ENCODE results near the gene RILPL2.
"Not testable (repeated sequence)": the region's sequence is repeated elsewhere in the genome, so short reads cannot be mapped to it uniquely, and the experiment has no call there.

The RILPL2 gene

GRCh38 chr12:123388951-123389559 lies 47.4 kb downstream of the RILPL2 start:
- CTCF ChIA-PET: interaction anchor here (0.5 kb wide), 1 partner anchor 49 kb away, joined by 3 read pairs; no protein-coding TSS in a partner anchor
- DNase-seq (ENCODE audit: extremely low spot score): peak; percentile 30
- TF ChIP-seq NFRKB (IDR thresholded peaks at IDR 0.05) (no peak), FOXA1 (IDR thresholded peaks at IDR 0.05) (no peak), L3MBTL2 (conservative IDR thresholded peaks at IDR 0.05) (no peak), SUZ12 (IDR thresholded peaks at IDR 0.05) (no peak), FOXM1 (IDR thresholded peaks at IDR 0.05; ENCODE audit: borderline replicate concordance) (no peak)
- POLR2A ChIA-PET: interaction anchor here (1.5 to 1.8 kb wide), 3 partner anchors 13 to 156 kb away, joined by 3 to 6 read pairs (median 6); partner anchors contain the start of genes MPHOSPH9, MTRFR and SNRNP35

DNA sequence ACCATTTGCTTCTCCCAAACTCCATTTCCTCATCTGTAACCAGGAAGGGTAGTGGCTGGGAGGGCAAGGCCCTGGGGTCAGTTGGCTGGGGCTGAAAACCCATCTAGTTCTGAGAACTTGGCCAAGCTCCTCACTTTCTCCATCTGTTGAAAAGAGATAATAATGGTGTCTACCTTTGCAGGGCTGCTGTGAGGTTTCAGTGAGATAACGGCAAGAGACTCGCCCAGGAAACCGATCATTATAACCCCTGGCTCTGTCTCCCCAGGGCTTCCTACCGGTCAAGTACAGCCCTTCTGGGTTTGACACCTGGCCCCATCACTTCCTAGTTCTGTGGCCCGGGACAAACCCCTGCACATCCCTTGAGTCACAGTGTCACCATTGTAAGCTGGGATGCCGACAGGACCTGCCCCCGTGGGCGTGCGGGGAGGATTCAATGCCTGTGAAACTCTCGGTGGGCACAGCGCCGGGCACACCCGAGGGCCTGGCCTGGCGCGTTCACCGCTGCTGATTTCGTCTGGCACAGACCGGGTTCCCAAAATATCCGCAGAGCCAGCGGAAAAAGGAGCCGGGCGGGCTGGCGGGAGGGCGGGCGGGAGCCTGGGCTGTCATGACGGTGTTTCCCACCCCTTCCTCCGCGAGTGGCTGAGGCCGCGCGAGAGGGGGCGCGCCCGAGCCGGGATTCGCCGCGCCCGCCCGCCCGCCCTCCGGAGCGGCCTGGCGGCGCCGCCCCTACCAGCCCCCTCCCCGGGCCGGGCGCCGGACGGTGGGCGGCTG lies 48.1 kb downstream of the RILPL2 start:
- CTCF ChIA-PET: interaction anchor here (0.5 kb wide), 1 partner anchor 50 kb away, joined by 3 read pairs; no protein-coding TSS in a partner anchor
- TF ChIP-seq SP1 (IDR thresholded peaks at IDR 0.05) (no peak), TARDBP (IDR thresholded peaks at IDR 0.05) (no peak), ELF4 (IDR thresholded peaks at IDR 0.05) (no peak), NFRKB (IDR thresholded peaks at IDR 0.05) (no peak), FOXA1 (IDR thresholded peaks at IDR 0.05) (no peak), SUZ12 (IDR thresholded peaks at IDR 0.05) (no peak), L3MBTL2 (conservative IDR thresholded peaks at IDR 0.05) (no peak), ARNT (IDR thresholded peaks at IDR 0.05) (no peak), LEF1 (IDR thresholded peaks at IDR 0.05; ENCODE audit: borderline replicate concordance) (no peak), BHLHE40 (IDR thresholded peaks at IDR 0.05; ENCODE audit: borderline replicate concordance) (no peak), CTBP1 (IDR thresholded peaks at IDR 0.05; ENCODE audit: borderline replicate concordance) (no peak)
- TF ChIP-seq, protein P1, sequence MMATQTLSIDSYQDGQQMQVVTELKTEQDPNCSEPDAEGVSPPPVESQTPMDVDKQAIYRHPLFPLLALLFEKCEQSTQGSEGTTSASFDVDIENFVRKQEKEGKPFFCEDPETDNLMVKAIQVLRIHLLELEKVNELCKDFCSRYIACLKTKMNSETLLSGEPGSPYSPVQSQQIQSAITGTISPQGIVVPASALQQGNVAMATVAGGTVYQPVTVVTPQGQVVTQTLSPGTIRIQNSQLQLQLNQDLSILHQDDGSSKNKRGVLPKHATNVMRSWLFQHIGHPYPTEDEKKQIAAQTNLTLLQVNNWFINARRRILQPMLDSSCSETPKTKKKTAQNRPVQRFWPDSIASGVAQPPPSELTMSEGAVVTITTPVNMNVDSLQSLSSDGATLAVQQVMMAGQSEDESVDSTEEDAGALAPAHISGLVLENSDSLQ (IDR thresholded peaks at IDR 0.05): no peak
- POLR2A ChIA-PET: interaction anchor here (0.8 to 1.8 kb wide), 4 partner anchors 12 to 155 kb away, joined by 3 to 6 read pairs (median 4); partner anchors contain the start of genes MPHOSPH9, MTRFR, SBNO1 and SNRNP35
- peak; percentile 82 for DNase-seq (ENCODE audit: extremely low spot score)

GRCh38 chr12:123387508-123388176 lies 48.8 kb downstream of the RILPL2 start:
- ChIA-PET CTCF (interaction anchor here (0.9 kb wide), 1 partner anchor 34 kb away, joined by 3 read pairs; no protein-coding TSS in a partner anchor), POLR2A (interaction anchor here (0.8 to 1.8 kb wide), 4 partner anchors 11 to 155 kb away, joined by 3 to 6 read pairs (median 4); partner anchors contain the start of genes MPHOSPH9, MTRFR, SBNO1 and SNRNP35)
- DNase-seq (ENCODE audit: extremely low spot score): no peak
- TF ChIP-seq L3MBTL2 (conservative IDR thresholded peaks at IDR 0.05) (no peak), ZNF384 (IDR thresholded peaks at IDR 0.05) (no peak), FOXK2 (IDR thresholded peaks at IDR 0.05) (no peak), CTBP1 (IDR thresholded peaks at IDR 0.05; ENCODE audit: borderline replicate concordance) (no peak), FOXM1 (IDR thresholded peaks at IDR 0.05; ENCODE audit: borderline replicate concordance) (no peak), TARDBP (IDR thresholded peaks at IDR 0.05) (no peak)

- ChIA-PET CTCF (interaction anchor here (0.7 kb wide), 1 partner anchor 148 kb away, joined by 3 read pairs; no protein-coding TSS in a partner anchor), POLR2A (interaction anchor here (2.5 kb wide), 1 partner anchor 20 kb away, joined by 8 read pairs; no protein-coding TSS in a partner anchor)
- not testable (repeated sequence) for DNase-seq (ENCODE audit: extremely low spot score)
Observed at GRCh38 chr12:123385536-123385935, 50.9 kb downstream of the RILPL2 start.

GRCh38 chr12:123384994-123385376 lies 51.5 kb downstream of the RILPL2 start:
- DNase-seq (ENCODE audit: extremely low spot score): no peak
- CTCF ChIA-PET: interaction anchor here (0.6 to 0.7 kb wide), 2 partner anchors 147 to 999 kb away, joined by 3 read pairs; no protein-coding TSS in a partner anchor
- TF ChIP-seq ZNF384 (IDR thresholded peaks at IDR 0.05) (0 out of 2 replicates have a peak, but pooled peaks have one; percentile 13), FOXA1 (IDR thresholded peaks at IDR 0.05) (no peak), ARNT (IDR thresholded peaks at IDR 0.05) (no peak), BHLHE40 (IDR thresholded peaks at IDR 0.05; ENCODE audit: borderline replicate concordance) (no peak)
- POLR2A ChIA-PET: interaction anchor here (1.2 to 2.5 kb wide), 3 partner anchors 20 to 198 kb away, joined by 5 to 9 read pairs (median 8); partner anchors contain the start of gene SNRNP35

DNA sequence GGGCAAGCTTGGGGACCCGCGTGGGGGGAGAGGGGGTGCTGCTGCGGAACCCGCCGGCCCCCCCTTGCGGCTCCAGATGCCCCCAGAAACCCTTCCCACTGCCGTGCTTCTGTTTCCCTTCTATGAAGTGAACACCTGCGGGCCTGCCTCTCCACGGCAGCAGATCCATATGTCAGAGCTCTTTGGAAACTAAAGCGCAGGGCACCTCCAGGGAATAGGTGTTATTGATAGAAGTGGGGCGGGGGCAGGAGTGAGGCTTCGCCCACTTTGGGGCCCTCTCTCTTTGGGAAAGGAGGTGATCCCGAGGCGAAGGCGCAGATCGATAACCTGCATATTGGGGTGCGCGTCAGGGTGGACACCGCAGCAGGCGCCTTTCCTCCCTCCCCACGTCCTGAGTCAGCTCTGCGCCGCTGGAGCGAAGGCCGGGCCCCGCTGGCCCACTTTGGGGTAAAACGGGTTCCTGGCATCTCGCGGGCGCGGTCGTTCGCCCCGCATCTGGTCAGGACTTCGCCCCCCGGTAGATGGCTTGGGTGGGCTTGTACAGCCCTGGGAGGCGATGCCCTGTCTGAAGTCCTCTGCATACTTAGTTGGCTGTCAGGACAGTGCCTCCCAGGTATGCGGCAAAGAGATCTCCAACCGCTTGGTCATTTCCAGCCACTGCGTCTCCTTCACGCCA lies 52.0 kb downstream of the RILPL2 start:
- CTCF ChIA-PET: interaction anchor here (0.6 to 1.4 kb wide), 4 partner anchors 19 to 998 kb away, joined by 3 to 10 read pairs (median 4); partner anchors contain the start of gene SBNO1
- TF ChIP-seq FOXM1 (IDR thresholded peaks at IDR 0.05; ENCODE audit: borderline replicate concordance) (no peak), SP1 (IDR thresholded peaks at IDR 0.05) (no peak), TARDBP (IDR thresholded peaks at IDR 0.05) (no peak), ZNF384 (IDR thresholded peaks at IDR 0.05) (no peak), FOXA1 (IDR thresholded peaks at IDR 0.05) (no peak), ARNT (IDR thresholded peaks at IDR 0.05) (no peak)
- POLR2A ChIA-PET: interaction anchor here (0.8 to 2.5 kb wide), 12 partner anchors 17 to 218 kb away, joined by 3 to 18 read pairs (median 4); partner anchors contain the start of genes DDX55 and SNRNP35
- no peak for DNase-seq (ENCODE audit: extremely low spot score)

DNA sequence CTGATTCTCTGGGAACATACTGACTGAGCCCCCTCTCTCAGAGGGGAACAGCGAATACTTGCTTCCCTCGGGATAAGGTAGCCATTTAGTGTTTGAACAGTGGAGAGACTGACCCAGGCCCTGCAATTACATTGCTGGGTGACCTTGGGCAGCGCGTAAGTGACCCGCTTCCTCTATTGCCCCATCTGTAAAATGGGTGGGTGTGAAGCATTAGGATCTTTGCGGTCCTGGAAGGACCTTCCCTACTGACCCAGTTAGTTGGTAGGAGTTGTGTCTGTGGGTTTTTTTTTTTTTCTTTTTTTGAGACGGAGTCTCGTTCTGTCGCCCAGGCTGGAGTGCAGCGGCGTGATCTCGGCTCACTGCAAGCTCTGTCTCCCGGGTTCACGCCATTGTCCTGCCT lies 53.8 kb downstream of the RILPL2 start:
- POLR2A ChIA-PET: interaction anchor here (1.7 kb wide), 1 partner anchor 17 kb away, joined by 18 read pairs; no protein-coding TSS in a partner anchor
- TF ChIP-seq LEF1 (IDR thresholded peaks at IDR 0.05; ENCODE audit: borderline replicate concordance) (no peak), ZNF384 (IDR thresholded peaks at IDR 0.05) (no peak), ELF4 (IDR thresholded peaks at IDR 0.05) (no peak), NFRKB (IDR thresholded peaks at IDR 0.05) (no peak), SUZ12 (IDR thresholded peaks at IDR 0.05) (no peak), CTBP1 (IDR thresholded peaks at IDR 0.05; ENCODE audit: borderline replicate concordance) (no peak), L3MBTL2 (conservative IDR thresholded peaks at IDR 0.05) (no peak), FOXM1 (IDR thresholded peaks at IDR 0.05; ENCODE audit: borderline replicate concordance) (no peak), SP1 (IDR thresholded peaks at IDR 0.05) (no peak), FOXK2 (IDR thresholded peaks at IDR 0.05) (no peak), HDGF (IDR thresholded peaks at IDR 0.05; ENCODE audit: borderline replicate concordance) (no peak), FOXA1 (IDR thresholded peaks at IDR 0.05) (no peak), BHLHE40 (IDR thresholded peaks at IDR 0.05; ENCODE audit: borderline replicate concordance) (no peak), TARDBP (IDR thresholded peaks at IDR 0.05) (no peak), ARNT (IDR thresholded peaks at IDR 0.05) (no peak)
- TF ChIP-seq, protein P1 (IDR thresholded peaks at IDR 0.05): no peak
- DNase-seq (ENCODE audit: extremely low spot score): no peak
- CTCF ChIA-PET: interaction anchor here (1.4 kb wide), 1 partner anchor 199 kb away, joined by 3 read pairs; no protein-coding TSS in a partner anchor
